ENCODE measurements around the gene MEIS3. TPM values are rescaled to one million over a fixed set of nuclear protein-coding genes. Genes with fewer than 3 reads are reported as not detected.

MEIS3 gene
- 9.4 TPM for total RNA-seq

GRCh38 chr19:47419030-47419783 is at the start of gene MEIS3:
Gene MEIS3, minus strand, starts transcription at chr19:47419527. Its CDS starts 446 bp downstream, at chr19:47419081.
- H3K36me3 ChIP-seq (ENCODE audit: control insufficient read depth in 3 of 3, insufficient read depth in 3 of 3, low read length in 3 of 3), result no peaks in the 10 kb centered on the region
- peak within 1 kb of the TSS in 1 of 3 donors; percentile 33 for H3K9ac ChIP-seq (ENCODE audit: low read depth in 1 of 3, low read length in 3 of 3)

GRCh38 chr19:47467914-47468313 is 48.6 kb upstream of the MEIS3 start:
- Histone ChIP-seq H3K36me3 (ENCODE audit: control insufficient read depth in 3 of 3, insufficient read depth in 3 of 3, low read length in 3 of 3) (no peaks in the 10 kb centered on the region), H3K4me3 (ENCODE audit: low read length in 3 of 3) (no peak overlapping the region), H3K9ac (ENCODE audit: low read depth in 1 of 3, low read length in 3 of 3) (no peak overlapping the region), H3K27me3 (ENCODE audit: control insufficient read depth in 3 of 3, insufficient read depth in 3 of 3, low read length in 3 of 3) (peaks cover 55 to 66% (median 58%) of the 10 kb centered on the region in 3 donors), H3K4me1 (ENCODE audit: control insufficient read depth in 3 of 3, insufficient read depth in 3 of 3, low read length in 3 of 3) (no peaks in the 10 kb centered on the region), H3K27ac (ENCODE audit: low read depth, low read length) (no peak overlapping the region), H3K9me3 (ENCODE audit: control insufficient read depth in 3 of 3, low read length in 3 of 3) (no peaks in the 10 kb centered on the region)

More at GRCh38 chr19:47419030-47419783, at the start of gene MEIS3:
- Histone ChIP-seq H3K27ac (ENCODE audit: low read depth, low read length) (no peak within 1 kb of the TSS), H3K4me3 (ENCODE audit: low read length in 3 of 3) (peak within 1 kb of the TSS in 2 of 3 donors; percentile 29 to 49), H3K27me3 (ENCODE audit: control insufficient read depth in 3 of 3, insufficient read depth in 3 of 3, low read length in 3 of 3) (peaks cover 77 to 81% (median 80%) of the 10 kb centered on the region in 3 donors), H3K4me1 (ENCODE audit: control insufficient read depth in 3 of 3, insufficient read depth in 3 of 3, low read length in 3 of 3) (peaks cover 6 to 13% (median 6%) of the 10 kb centered on the region in 3 donors), H3K9me3 (ENCODE audit: control insufficient read depth in 3 of 3, low read length in 3 of 3) (no peaks in the 10 kb centered on the region)

GRCh38 chr19:47465957-47466356 is 46.6 kb upstream of the MEIS3 start:
- no peaks in the 10 kb centered on the region for H3K36me3 ChIP-seq (ENCODE audit: control insufficient read depth in 3 of 3, insufficient read depth in 3 of 3, low read length in 3 of 3)
- no peaks in the 10 kb centered on the region for H3K4me1 ChIP-seq (ENCODE audit: control insufficient read depth in 3 of 3, insufficient read depth in 3 of 3, low read length in 3 of 3)
- H3K4me3 ChIP-seq (ENCODE audit: low read length in 3 of 3), result no peak overlapping the region
- H3K9me3 ChIP-seq (ENCODE audit: control insufficient read depth in 3 of 3, low read length in 3 of 3), result no peaks in the 10 kb centered on the region
- H3K9ac ChIP-seq (ENCODE audit: low read depth in 1 of 3, low read length in 3 of 3), result no peak overlapping the region
- H3K27ac ChIP-seq (ENCODE audit: low read depth, low read length), result no peak overlapping the region
- peaks cover 43 to 49% (median 44%) of the 10 kb centered on the region in 3 donors for H3K27me3 ChIP-seq (ENCODE audit: control insufficient read depth in 3 of 3, insufficient read depth in 3 of 3, low read length in 3 of 3)

- no peaks in the 10 kb centered on the region for H3K36me3 ChIP-seq (ENCODE audit: control insufficient read depth in 3 of 3, insufficient read depth in 3 of 3, low read length in 3 of 3)
- no peak overlapping the region for H3K9ac ChIP-seq (ENCODE audit: low read depth in 1 of 3, low read length in 3 of 3)
- no peaks in the 10 kb centered on the region for H3K9me3 ChIP-seq (ENCODE audit: control insufficient read depth in 3 of 3, low read length in 3 of 3)
- H3K4me1 ChIP-seq (ENCODE audit: control insufficient read depth in 3 of 3, insufficient read depth in 3 of 3, low read length in 3 of 3), result no peaks in the 10 kb centered on the region
- H3K27ac ChIP-seq (ENCODE audit: low read depth, low read length), result no peak overlapping the region
- no peak overlapping the region for H3K4me3 ChIP-seq (ENCODE audit: low read length in 3 of 3)
- H3K27me3 ChIP-seq (ENCODE audit: control insufficient read depth in 3 of 3, insufficient read depth in 3 of 3, low read length in 3 of 3), result peaks cover 36 to 43% (median 40%) of the 10 kb centered on the region in 3 donors
Observed at GRCh38 chr19:47464675-47465419, 45.5 kb upstream of the MEIS3 start.

- no peaks in the 10 kb centered on the region for H3K9me3 ChIP-seq (ENCODE audit: control insufficient read depth in 3 of 3, low read length in 3 of 3)
- no peaks in the 10 kb centered on the region for H3K4me1 ChIP-seq (ENCODE audit: control insufficient read depth in 3 of 3, insufficient read depth in 3 of 3, low read length in 3 of 3)
- peaks cover 36 to 44% (median 42%) of the 10 kb centered on the region in 3 donors for H3K27me3 ChIP-seq (ENCODE audit: control insufficient read depth in 3 of 3, insufficient read depth in 3 of 3, low read length in 3 of 3)
- no peak overlapping the region for H3K27ac ChIP-seq (ENCODE audit: low read depth, low read length)
- no peaks in the 10 kb centered on the region for H3K36me3 ChIP-seq (ENCODE audit: control insufficient read depth in 3 of 3, insufficient read depth in 3 of 3, low read length in 3 of 3)
- no peak overlapping the region for H3K4me3 ChIP-seq (ENCODE audit: low read length in 3 of 3)
- H3K9ac ChIP-seq (ENCODE audit: low read depth in 1 of 3, low read length in 3 of 3), result no peak overlapping the region
Observed at GRCh38 chr19:47461876-47462275, 42.5 kb upstream of the MEIS3 start.

- H3K4me1 ChIP-seq (ENCODE audit: control insufficient read depth in 3 of 3, insufficient read depth in 3 of 3, low read length in 3 of 3), result no peaks in the 10 kb centered on the region
- no peak overlapping the region for H3K4me3 ChIP-seq (ENCODE audit: low read length in 3 of 3)
- peaks cover 3 to 10% (median 10%) of the 10 kb centered on the region in 3 donors for H3K9me3 ChIP-seq (ENCODE audit: control insufficient read depth in 3 of 3, low read length in 3 of 3)
- H3K36me3 ChIP-seq (ENCODE audit: control insufficient read depth in 3 of 3, insufficient read depth in 3 of 3, low read length in 3 of 3), result no peaks in the 10 kb centered on the region
- no peak overlapping the region for H3K9ac ChIP-seq (ENCODE audit: low read depth in 1 of 3, low read length in 3 of 3)
- H3K27me3 ChIP-seq (ENCODE audit: control insufficient read depth in 3 of 3, insufficient read depth in 3 of 3, low read length in 3 of 3), result peaks cover 46 to 50% (median 47%) of the 10 kb centered on the region in 3 donors
- no peak overlapping the region for H3K27ac ChIP-seq (ENCODE audit: low read depth, low read length)
Observed at GRCh38 chr19:47459477-47459876, 40.1 kb upstream of the MEIS3 start.

GRCh38 chr19:47458672-47459071 is 39.3 kb upstream of the MEIS3 start:
- no peaks in the 10 kb centered on the region for H3K4me1 ChIP-seq (ENCODE audit: control insufficient read depth in 3 of 3, insufficient read depth in 3 of 3, low read length in 3 of 3)
- peaks cover 4 to 10% (median 10%) of the 10 kb centered on the region in 3 donors for H3K9me3 ChIP-seq (ENCODE audit: control insufficient read depth in 3 of 3, low read length in 3 of 3)
- H3K4me3 ChIP-seq (ENCODE audit: low read length in 3 of 3), result no peak overlapping the region
- H3K27me3 ChIP-seq (ENCODE audit: control insufficient read depth in 3 of 3, insufficient read depth in 3 of 3, low read length in 3 of 3), result peaks cover 46 to 51% (median 47%) of the 10 kb centered on the region in 3 donors
- no peak overlapping the region for H3K9ac ChIP-seq (ENCODE audit: low read depth in 1 of 3, low read length in 3 of 3)
- no peak overlapping the region for H3K27ac ChIP-seq (ENCODE audit: low read depth, low read length)
- no peaks in the 10 kb centered on the region for H3K36me3 ChIP-seq (ENCODE audit: control insufficient read depth in 3 of 3, insufficient read depth in 3 of 3, low read length in 3 of 3)

- Histone ChIP-seq H3K36me3 (ENCODE audit: control insufficient read depth in 3 of 3, insufficient read depth in 3 of 3, low read length in 3 of 3) (no peaks in the 10 kb centered on the region), H3K4me1 (ENCODE audit: control insufficient read depth in 3 of 3, insufficient read depth in 3 of 3, low read length in 3 of 3) (no peaks in the 10 kb centered on the region), H3K9ac (ENCODE audit: low read depth in 1 of 3, low read length in 3 of 3) (no peak overlapping the region), H3K27ac (ENCODE audit: low read depth, low read length) (no peak overlapping the region), H3K4me3 (ENCODE audit: low read length in 3 of 3) (no peak overlapping the region), H3K9me3 (ENCODE audit: control insufficient read depth in 3 of 3, low read length in 3 of 3) (peaks cover 4 to 10% (median 10%) of the 10 kb centered on the region in 3 donors), H3K27me3 (ENCODE audit: control insufficient read depth in 3 of 3, insufficient read depth in 3 of 3, low read length in 3 of 3) (peaks cover 50 to 56% (median 53%) of the 10 kb centered on the region in 3 donors)
Observed at GRCh38 chr19:47456721-47457474, 37.6 kb upstream of the MEIS3 start.

GRCh38 chr19:47450478-47450877 is 31.2 kb upstream of the MEIS3 start:
- H3K9ac ChIP-seq (ENCODE audit: low read depth in 1 of 3, low read length in 3 of 3), result no peak overlapping the region
- H3K4me3 ChIP-seq (ENCODE audit: low read length in 3 of 3), result no peak overlapping the region
- peaks cover under 1 to 5% (median 2%) of the 10 kb centered on the region in 3 donors for H3K9me3 ChIP-seq (ENCODE audit: control insufficient read depth in 3 of 3, low read length in 3 of 3)
- peaks cover 57 to 62% (median 59%) of the 10 kb centered on the region in 3 donors for H3K27me3 ChIP-seq (ENCODE audit: control insufficient read depth in 3 of 3, insufficient read depth in 3 of 3, low read length in 3 of 3)
- no peaks in the 10 kb centered on the region for H3K36me3 ChIP-seq (ENCODE audit: control insufficient read depth in 3 of 3, insufficient read depth in 3 of 3, low read length in 3 of 3)
- H3K4me1 ChIP-seq (ENCODE audit: control insufficient read depth in 3 of 3, insufficient read depth in 3 of 3, low read length in 3 of 3), result peaks cover 0 to 13% (median 5%) of the 10 kb centered on the region in 3 donors
- no peak overlapping the region for H3K27ac ChIP-seq (ENCODE audit: low read depth, low read length)
